ENCODE data around the gene MCM3AP. TPM values are rescaled to one million over a fixed set of nuclear protein-coding genes. Genes with fewer than 3 reads are reported as not detected.

The MCM3AP gene
- total and polyA plus RNA-seq, 9 of the 15 experiments (the other 6 are each of a cell fraction or from before 2014, with no cell fraction given) = 6.5 to 179 (median 69.6) TPM

DNA sequence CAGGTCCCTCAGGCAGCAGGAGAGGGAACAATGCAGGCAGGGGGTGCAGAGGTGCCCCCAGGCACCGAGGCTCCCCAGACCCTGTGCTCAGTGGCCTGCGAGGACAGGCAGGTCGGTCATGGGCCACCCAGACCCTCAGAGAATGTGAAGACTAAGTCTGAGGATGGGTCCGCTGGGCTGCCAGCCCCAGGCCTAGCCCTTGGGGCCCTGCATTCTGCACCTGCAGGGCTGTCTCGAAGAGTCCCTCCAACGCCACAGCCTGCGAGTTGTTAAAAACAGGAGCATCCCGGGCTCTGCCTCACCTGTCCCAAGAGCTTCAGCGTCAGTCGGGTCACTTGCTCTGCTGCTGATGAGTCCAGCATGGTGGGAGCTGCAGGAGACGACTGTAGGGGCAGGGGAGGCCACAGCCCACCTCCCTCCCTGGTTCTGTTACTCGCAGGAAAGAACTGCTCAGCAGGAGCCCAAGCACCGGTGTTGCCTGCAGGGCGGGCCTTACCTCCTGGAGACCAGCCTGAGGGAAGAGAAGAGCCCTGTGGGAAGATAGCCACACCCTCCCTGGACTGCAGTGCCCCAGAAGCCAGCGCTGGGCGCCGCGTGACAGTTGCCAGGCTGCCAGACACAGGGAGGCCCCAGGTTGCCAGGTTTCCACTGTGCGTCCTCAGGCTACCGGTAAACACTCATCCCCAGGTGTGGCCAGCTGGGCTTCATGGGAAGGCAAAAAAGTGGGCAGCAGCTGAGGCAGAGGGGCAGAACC is 32.5 kb upstream of the MCM3AP start:
- ATAC-seq = no peak
- BruUV-seq (replicated peaks) = no TSS peak
- DNase-seq (ENCODE audit: extremely low read depth in 1 of 4, low spot score in 3 of 4) = no peak
- no peak overlapping the region for H2AFZ ChIP-seq (ENCODE audit: low read depth, low read length)
- no peaks in the 10 kb centered on the region for H3K27me3 ChIP-seq (ENCODE audit: control insufficient read depth in 2 of 2, insufficient read depth in 2 of 2, low read length in 2 of 2)
- H3K79me2 ChIP-seq (ENCODE audit: control insufficient read depth, insufficient read depth, low read length) = peaks cover 40% of the 10 kb centered on the region
- CTCF ChIA-PET (ENCODE audit: low intra/inter-chr PET ratio) = no interaction called here
- H4K20me1 ChIP-seq (replicated peaks; ENCODE audit: control insufficient read depth, insufficient read depth, low read length) = peaks cover 26% of the 10 kb centered on the region
- in situ Hi-C loops (cut with MboI) (no loop called here), intact Hi-C loops (cut with micrococcal nuclease) (no loop called here)
- no peak for FAIRE-seq
- peak overlapping the region in 1 of 2 experiments; percentile 57; a peak in 2 of 4 replicates for H3K9ac ChIP-seq (ENCODE audit: insufficient read depth in 1 of 2, low read depth in 2 of 2, low read length in 2 of 2)
- H3K9me1 ChIP-seq (ENCODE audit: control insufficient read depth, insufficient read depth, low read length) = no peaks in the 10 kb centered on the region
- no peaks in the 10 kb centered on the region for H3K9me3 ChIP-seq (replicated peaks; ENCODE audit: control insufficient read depth, insufficient read depth, low read depth, low read length)
- POLR2A ChIA-PET = interaction anchor here (1.2 to 2.5 kb wide), 2 partner anchors 17 to 145 kb away, joined by 4 to 9 read pairs; no protein-coding TSS in a partner anchor
- peaks cover 65% of the 10 kb centered on the region for H3K36me3 ChIP-seq (ENCODE audit: control insufficient read depth, insufficient read depth, low read length)
- WGBS (ENCODE audit: insufficient coverage, low coverage, missing lambda C conversion rate) = 90% methylated on average over 18 of the region's 20 CpGs
- no peak overlapping the region for H3K4me2 ChIP-seq (ENCODE audit: insufficient read depth, low read length)
- no peak overlapping the region for H3K27ac ChIP-seq (ENCODE audit: extremely low read depth, low read depth, low read length)
- TF ChIP-seq POLR2AphosphoS2 (IDR thresholded peaks at IDR 0.05; ENCODE audit: low read length) (peak; percentile 11; the same call in 1 of the 2 replicates), POLR2G (IDR thresholded peaks at IDR 0.05; ENCODE audit: low read depth, low read length) (peak; percentile 72), ATF7 (IDR thresholded peaks at IDR 0.05) (no peak), ZNF561 (CRISPR knock-in tag; conservative IDR thresholded peaks at IDR 0.05) (no peak)
- no peak overlapping the region for H3K4me3 ChIP-seq
- H3K4me1 ChIP-seq (replicated peaks in 1 of 2; ENCODE audit: control insufficient read depth in 2 of 2, insufficient read depth in 2 of 2, low read length in 2 of 2) = peaks cover 27 to 56% of the 10 kb centered on the region in 2 experiments; a peak in 4 of 5 replicates

Measured in K562 (cell line).